ENCODE measurements around the gene BAMBI.
"Not testable (repeated sequence)": the region's sequence is repeated elsewhere in the genome, so short reads cannot be mapped to it uniquely, and the experiment has no call there.

BAMBI gene

GRCh38 chr10:28658824-28659223 lies 18.5 kb upstream of the BAMBI start:
- H3K4me3 ChIP-seq (ENCODE audit: low read length in 2 of 2); H3K14ac ChIP-seq (ENCODE audit: low read length); H3K4me2 ChIP-seq (ENCODE audit: insufficient read depth, low read length, poor library complexity, severe bottlenecking); H4K91ac ChIP-seq (ENCODE audit: low read depth, low read length, poor library complexity); DNase-seq (ENCODE audit: low spot score); H3K79me1 ChIP-seq (ENCODE audit: low read depth, low read length); H3K4ac ChIP-seq (ENCODE audit: low read length); H3K27me3 ChIP-seq (ENCODE audit: control insufficient read depth in 3 of 3, insufficient read depth in 3 of 3, low read depth in 1 of 3, low read length in 3 of 3); H3K9ac ChIP-seq (ENCODE audit: low read depth, low read length, poor library complexity); H3K36me3 ChIP-seq (replicated peaks in 1 of 2; ENCODE audit: control insufficient read depth in 2 of 2, insufficient read depth in 2 of 2, low read length in 2 of 2); H3K23ac ChIP-seq (ENCODE audit: low read depth, low read length, poor library complexity); H3K9me3 ChIP-seq (replicated peaks in 1 of 2; ENCODE audit: control insufficient read depth in 2 of 2, insufficient read depth in 1 of 2, low read depth in 1 of 2, low read length in 2 of 2); H3K27ac ChIP-seq (replicated peaks; ENCODE audit: low read length); H2BK12ac ChIP-seq (ENCODE audit: low read length); H2BK15ac ChIP-seq (ENCODE audit: low read length); H2AK5ac ChIP-seq (ENCODE audit: low read depth, low read length); H4K8ac ChIP-seq (ENCODE audit: low read depth, low read length); H3K18ac ChIP-seq (ENCODE audit: low read length); H2BK5ac ChIP-seq (ENCODE audit: low read length); H2AFZ ChIP-seq (ENCODE audit: low read length); H2BK120ac ChIP-seq (ENCODE audit: low read depth, low read length); H3K4me1 ChIP-seq (ENCODE audit: control insufficient read depth in 2 of 2, insufficient read depth in 1 of 2, low read depth in 1 of 2, low read length in 2 of 2): not testable (repeated sequence)
- no CpG with 5 or more reads among the region's 7 CpGs for WGBS, 2 donors (ENCODE audit: extremely low coverage in 2 of 2, insufficient read length in 2 of 2, insufficient replicate concordance in 1 of 2)

DNA sequence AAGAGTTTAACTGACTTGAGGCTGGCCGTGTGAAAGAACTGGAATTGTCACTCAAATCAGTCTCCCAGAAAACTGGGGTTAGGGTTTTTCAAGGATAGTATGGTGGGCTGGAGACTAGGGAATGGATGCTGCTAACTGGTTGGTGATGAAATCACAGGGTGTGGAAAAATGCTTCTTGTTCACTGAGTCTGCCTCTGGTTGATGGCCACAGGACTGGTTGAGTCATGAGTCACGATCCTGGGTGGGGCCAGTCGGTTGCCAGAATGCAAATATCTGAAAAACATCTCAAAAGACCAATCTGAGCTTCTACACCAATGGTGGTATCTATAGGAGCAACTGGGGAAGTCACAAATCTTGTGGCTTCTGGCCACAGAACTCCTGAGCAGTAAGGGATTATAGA lies 16.3 kb upstream of the BAMBI start:
- no peak overlapping the region for H3K4me3 ChIP-seq (ENCODE audit: low read length in 2 of 2)
- no peak overlapping the region for H3K9ac ChIP-seq (ENCODE audit: low read depth, low read length, poor library complexity)
- no peak for DNase-seq (ENCODE audit: low spot score)
- no peaks in the 10 kb centered on the region for H3K9me3 ChIP-seq (replicated peaks in 1 of 2; ENCODE audit: control insufficient read depth in 2 of 2, insufficient read depth in 1 of 2, low read depth in 1 of 2, low read length in 2 of 2)
- H2BK12ac ChIP-seq (ENCODE audit: low read length), result no peak overlapping the region
- H2BK15ac ChIP-seq (ENCODE audit: low read length), result no peak overlapping the region
- H3K27me3 ChIP-seq (ENCODE audit: control insufficient read depth in 3 of 3, insufficient read depth in 3 of 3, low read depth in 1 of 3, low read length in 3 of 3), result peaks cover 0 to 12% (median 0%) of the 10 kb centered on the region in 3 experiments
- H3K4me1 ChIP-seq (ENCODE audit: control insufficient read depth in 2 of 2, insufficient read depth in 1 of 2, low read depth in 1 of 2, low read length in 2 of 2), result no peaks in the 10 kb centered on the region
- no peak overlapping the region for H3K23ac ChIP-seq (ENCODE audit: low read depth, low read length, poor library complexity)
- H3K36me3 ChIP-seq (replicated peaks in 1 of 2; ENCODE audit: control insufficient read depth in 2 of 2, insufficient read depth in 2 of 2, low read length in 2 of 2), result no peaks in the 10 kb centered on the region
- H3K18ac ChIP-seq (ENCODE audit: low read length), result no peak overlapping the region
- H4K91ac ChIP-seq (ENCODE audit: low read depth, low read length, poor library complexity), result no peak overlapping the region
- H3K27ac ChIP-seq (replicated peaks; ENCODE audit: low read length), result no peak overlapping the region
- no peak overlapping the region for H2BK120ac ChIP-seq (ENCODE audit: low read depth, low read length)
- no CpG with 5 or more reads among the region's 3 CpGs for WGBS, 2 donors (ENCODE audit: extremely low coverage in 2 of 2, insufficient read length in 2 of 2, insufficient replicate concordance in 1 of 2)
- no peak overlapping the region for H3K4ac ChIP-seq (ENCODE audit: low read length)
- H3K14ac ChIP-seq (ENCODE audit: low read length), result no peak overlapping the region
- H2AFZ ChIP-seq (ENCODE audit: low read length), result no peak overlapping the region
- H2BK5ac ChIP-seq (ENCODE audit: low read length), result no peak overlapping the region
- no peak overlapping the region for H3K4me2 ChIP-seq (ENCODE audit: insufficient read depth, low read length, poor library complexity, severe bottlenecking)
- H3K79me1 ChIP-seq (ENCODE audit: low read depth, low read length), result no peaks in the 10 kb centered on the region
- H2AK5ac ChIP-seq (ENCODE audit: low read depth, low read length), result no peak overlapping the region
- H4K8ac ChIP-seq (ENCODE audit: low read depth, low read length), result no peak overlapping the region

GRCh38 chr10:28663576-28664368 lies 13.5 kb upstream of the BAMBI start:
- Histone ChIP-seq H3K27ac (replicated peaks; ENCODE audit: low read length) (no peak overlapping the region), H3K4me2 (ENCODE audit: insufficient read depth, low read length, poor library complexity, severe bottlenecking) (no peak overlapping the region), H3K4ac (ENCODE audit: low read length) (no peak overlapping the region), H3K4me1 (ENCODE audit: control insufficient read depth in 2 of 2, insufficient read depth in 1 of 2, low read depth in 1 of 2, low read length in 2 of 2) (peaks cover 0 to 2% of the 10 kb centered on the region in 2 donors), H2AK5ac (ENCODE audit: low read depth, low read length) (no peak overlapping the region), H4K8ac (ENCODE audit: low read depth, low read length) (no peak overlapping the region), H3K18ac (ENCODE audit: low read length) (no peak overlapping the region), H2BK5ac (ENCODE audit: low read length) (no peak overlapping the region), H3K79me1 (ENCODE audit: low read depth, low read length) (no peaks in the 10 kb centered on the region), H3K36me3 (replicated peaks in 1 of 2; ENCODE audit: control insufficient read depth in 2 of 2, insufficient read depth in 2 of 2, low read length in 2 of 2) (no peaks in the 10 kb centered on the region), H2BK15ac (ENCODE audit: low read length) (no peak overlapping the region), H2AFZ (ENCODE audit: low read length) (no peak overlapping the region), H3K14ac (ENCODE audit: low read length) (no peak overlapping the region), H3K9me3 (replicated peaks in 1 of 2; ENCODE audit: control insufficient read depth in 2 of 2, insufficient read depth in 1 of 2, low read depth in 1 of 2, low read length in 2 of 2) (no peaks in the 10 kb centered on the region), H3K4me3 (ENCODE audit: low read length in 2 of 2) (no peak overlapping the region), H2BK120ac (ENCODE audit: low read depth, low read length) (no peak overlapping the region), H4K91ac (ENCODE audit: low read depth, low read length, poor library complexity) (no peak overlapping the region), H2BK12ac (ENCODE audit: low read length) (no peak overlapping the region), H3K23ac (ENCODE audit: low read depth, low read length, poor library complexity) (no peak overlapping the region), H3K27me3 (ENCODE audit: control insufficient read depth in 3 of 3, insufficient read depth in 3 of 3, low read depth in 1 of 3, low read length in 3 of 3) (peaks cover 0 to 39% (median 14%) of the 10 kb centered on the region in 3 experiments), H3K9ac (ENCODE audit: low read depth, low read length, poor library complexity) (no peak overlapping the region)
- peak; percentile 67 for DNase-seq (ENCODE audit: low spot score)
- WGBS, 2 donors (ENCODE audit: extremely low coverage in 2 of 2, insufficient read length in 2 of 2, insufficient replicate concordance in 1 of 2), result no CpG with 5 or more reads among the region's 9 CpGs

DNA sequence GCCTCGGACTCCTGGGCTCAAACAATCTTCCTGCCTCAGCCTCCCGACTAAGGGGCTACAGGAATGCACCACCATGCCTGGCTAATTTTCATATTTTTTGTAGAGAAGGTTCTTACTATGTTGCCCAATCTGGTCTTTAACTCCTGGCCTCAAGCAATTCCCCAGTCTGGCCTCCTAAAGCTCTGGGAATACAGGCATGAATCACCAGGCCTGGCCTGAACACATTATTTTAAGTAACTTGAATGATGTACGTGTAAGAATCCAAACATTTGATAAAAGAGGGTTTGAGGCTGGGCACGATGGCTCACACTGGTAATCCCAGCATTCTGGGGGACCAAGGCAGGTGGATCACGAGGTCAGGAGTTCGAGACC lies 13.0 kb upstream of the BAMBI start:
- Histone ChIP-seq H3K36me3 (replicated peaks in 1 of 2; ENCODE audit: control insufficient read depth in 2 of 2, insufficient read depth in 2 of 2, low read length in 2 of 2) (no peaks in the 10 kb centered on the region), H3K14ac (ENCODE audit: low read length) (no peak overlapping the region), H2BK5ac (ENCODE audit: low read length) (no peak overlapping the region), H4K91ac (ENCODE audit: low read depth, low read length, poor library complexity) (no peak overlapping the region), H2BK120ac (ENCODE audit: low read depth, low read length) (no peak overlapping the region), H3K18ac (ENCODE audit: low read length) (no peak overlapping the region), H3K4me1 (ENCODE audit: control insufficient read depth in 2 of 2, insufficient read depth in 1 of 2, low read depth in 1 of 2, low read length in 2 of 2) (peaks cover 0 to 2% of the 10 kb centered on the region in 2 donors), H3K23ac (ENCODE audit: low read depth, low read length, poor library complexity) (no peak overlapping the region), H3K4me2 (ENCODE audit: insufficient read depth, low read length, poor library complexity, severe bottlenecking) (no peak overlapping the region), H3K27me3 (ENCODE audit: control insufficient read depth in 3 of 3, insufficient read depth in 3 of 3, low read depth in 1 of 3, low read length in 3 of 3) (peaks cover 0 to 45% (median 20%) of the 10 kb centered on the region in 3 experiments), H4K8ac (ENCODE audit: low read depth, low read length) (no peak overlapping the region), H2BK12ac (ENCODE audit: low read length) (no peak overlapping the region), H3K4ac (ENCODE audit: low read length) (no peak overlapping the region), H3K9ac (ENCODE audit: low read depth, low read length, poor library complexity) (no peak overlapping the region), H3K79me1 (ENCODE audit: low read depth, low read length) (no peaks in the 10 kb centered on the region), H3K27ac (replicated peaks; ENCODE audit: low read length) (no peak overlapping the region), H3K9me3 (replicated peaks in 1 of 2; ENCODE audit: control insufficient read depth in 2 of 2, insufficient read depth in 1 of 2, low read depth in 1 of 2, low read length in 2 of 2) (peaks cover 0 to under 1% of the 10 kb centered on the region in 2 donors), H2AK5ac (ENCODE audit: low read depth, low read length) (no peak overlapping the region), H2AFZ (ENCODE audit: low read length) (no peak overlapping the region), H3K4me3 (ENCODE audit: low read length in 2 of 2) (no peak overlapping the region), H2BK15ac (ENCODE audit: low read length) (no peak overlapping the region)
- WGBS, 2 donors (ENCODE audit: extremely low coverage in 2 of 2, insufficient read length in 2 of 2, insufficient replicate concordance in 1 of 2), result no CpG with 5 or more reads among the region's 6 CpGs
- DNase-seq (ENCODE audit: low spot score), result no peak

Measured in neuronal stem cell (in vitro differentiated cells).